IMR-90 (cell line): ENCODE measurements around the gene SLC25A12. TPM values are rescaled to one million over a fixed set of nuclear protein-coding genes. Genes with fewer than 3 reads are reported as not detected.

ENCODE experiments used
- ATAC-seq: fragments of 200-7000 bp; cut with Tn5 transposase; 2 replicates; pipeline ENCODE4 v1.9.1; 2020; ENCODE audit warnings: low read depth, mild to moderate bottlenecking, moderate library complexity
- BruUV-seq: library from RNA; stranded (reverse); fragments of 400-500 nt; replicated peaks from 2 replicates; lab custom pipeline; 2021; lab: Mats Ljungman, UMichigan
- CTCF ChIA-PET: fragments of 300-600 bp; formaldehyde crosslinking; extraction: SDS; loops from one replicate; lab custom pipeline; 2021; ENCODE audit warnings: antibody characterized with exemption; lab: Yijun Ruan, JAX
- POLR2A ChIA-PET: fragments of 300-600 bp; sonication (Branson Sonifier 250); formaldehyde crosslinking; loops from one replicate; lab custom pipeline; 2022; ENCODE audit warnings: antibody characterized with exemption; ENCODE audit not compliant: unreplicated experiment; lab: Charles Lee
- DNase-seq: peaks from one replicate; pipeline ENCODE4 v3.0.0; 2013
- H2AFZ ChIP-seq: replicated peaks from 2 replicates; pipeline ENCODE3; 2013; ENCODE audit warnings: low read length, mild to moderate bottlenecking; ENCODE audit not compliant: poor library complexity
- H2AK5ac ChIP-seq: 2 replicates; pipeline ENCODE4 v1.6.1; 2013; ENCODE audit warnings: low read depth, low read length, inconsistent platforms
- H2AK9ac ChIP-seq: replicated peaks from 2 replicates; pipeline ENCODE3; 2013; ENCODE audit warnings: mild to moderate bottlenecking, low read depth, low read length, moderate library complexity; ENCODE audit not compliant: poor library complexity
- H2BK120ac ChIP-seq: 2 replicates; pipeline ENCODE4 v1.6.1; 2013; ENCODE audit warnings: low read depth, low read length, inconsistent platforms
- H2BK15ac ChIP-seq: 3 replicates; pipeline ENCODE4 v1.6.1; 2013; ENCODE audit warnings: low read depth, low read length, inconsistent platforms
- H2BK20ac ChIP-seq: 2 replicates; pipeline ENCODE4 v1.6.1; 2013; ENCODE audit warnings: low read depth, mild to moderate bottlenecking, inconsistent platforms, low read length, moderate library complexity
- H2BK5ac ChIP-seq: 2 replicates; pipeline ENCODE4 v1.6.1; 2013; ENCODE audit warnings: mild to moderate bottlenecking, low read depth, low read length, inconsistent platforms; ENCODE audit not compliant: poor library complexity, severe bottlenecking
- H3K14ac ChIP-seq: replicated peaks from 2 replicates; pipeline ENCODE4 v1.6.1; 2013; ENCODE audit warnings: low read depth, low read length, inconsistent platforms
- H3K18ac ChIP-seq: 2 replicates; pipeline ENCODE4 v1.6.1; 2013; ENCODE audit warnings: low read depth, low read length, control low read depth
- H3K23ac ChIP-seq: 2 replicates; pipeline ENCODE4 v1.6.1; 2013; ENCODE audit warnings: low read depth, low read length, inconsistent platforms
- H3K27ac ChIP-seq: 2 replicates; pipeline ENCODE4 v1.5.1; 2013; ENCODE audit warnings: mild to moderate bottlenecking, control low read depth, low read length; ENCODE audit not compliant: insufficient read depth
- H3K27me3 ChIP-seq: 2 replicates; pipeline ENCODE4 v1.6.1; 2013; ENCODE audit warnings: low read length; ENCODE audit not compliant: control insufficient read depth, insufficient read depth
- H3K36me3 ChIP-seq: 2 replicates; pipeline ENCODE4 v1.6.1; 2013; ENCODE audit warnings: low read length, mixed read lengths; ENCODE audit not compliant: control insufficient read depth, insufficient read depth
- H3K4ac ChIP-seq: 2 replicates; pipeline ENCODE4 v1.6.1; 2013; ENCODE audit warnings: low read depth, low read length, inconsistent platforms
- H3K4me1 ChIP-seq: 2 replicates; pipeline ENCODE4 v1.6.1; 2013; ENCODE audit warnings: low read length, mixed read lengths; ENCODE audit not compliant: control insufficient read depth, insufficient read depth
- H3K4me2 ChIP-seq: 2 replicates; pipeline ENCODE4 v1.6.1; 2013; ENCODE audit warnings: low read depth, mild to moderate bottlenecking, control low read depth, low read length, moderate library complexity
- H3K4me3 ChIP-seq: 2 replicates; pipeline ENCODE4 v1.5.1; 2013; ENCODE audit warnings: low read depth, mild to moderate bottlenecking, control low read depth, low read length, moderate library complexity; ENCODE audit not compliant: insufficient read depth
- H3K56ac ChIP-seq: 2 replicates; pipeline ENCODE4 v1.6.1; 2013; ENCODE audit warnings: low read length, inconsistent platforms; ENCODE audit not compliant: insufficient read depth; ENCODE audit errors: extremely low read depth
- H3K79me1 ChIP-seq, 2 experiments: 2 replicates each; pipeline ENCODE4 v1.6.1; 2013; ENCODE audit warnings: low read length in 2 of 2, inconsistent platforms in 1 of 2, low read depth in 1 of 2
- H3K9ac ChIP-seq: 2 replicates; pipeline ENCODE4 v1.6.1; 2013; ENCODE audit warnings: low read depth, low read length, control low read depth
- H3K9me1 ChIP-seq: 2 replicates; pipeline ENCODE4 v1.6.1; 2013; ENCODE audit warnings: low read length, inconsistent platforms; ENCODE audit not compliant: insufficient read depth
- H3K9me3 ChIP-seq: 2 replicates; pipeline ENCODE4 v1.6.1; 2013; ENCODE audit warnings: low read length; ENCODE audit not compliant: control insufficient read depth, insufficient read depth
- H4K20me1 ChIP-seq: 2 replicates; pipeline ENCODE4 v1.6.1; 2013; ENCODE audit warnings: low read length, inconsistent platforms; ENCODE audit not compliant: insufficient read depth
- H4K5ac ChIP-seq: 2 replicates; pipeline ENCODE4 v1.6.1; 2013; ENCODE audit warnings: mild to moderate bottlenecking, low read depth, low read length, control low read depth
- H4K8ac ChIP-seq, 2 experiments: 2 replicates each; pipeline ENCODE4 v1.6.1; 2013; ENCODE audit warnings: low read depth in 2 of 2, low read length in 2 of 2, control low read depth in 1 of 2, inconsistent platforms in 1 of 2
- H4K91ac ChIP-seq: 2 replicates; pipeline ENCODE4 v1.6.1; 2013; ENCODE audit warnings: low read depth, low read length, inconsistent platforms; ENCODE audit not compliant: insufficient read depth
- BHLHE40 ChIP-seq: fragments of 150-350 bp; IDR thresholded peaks from 2 replicates; pipeline ENCODE4 v1.6.1; 2016; ENCODE audit warnings: mild to moderate bottlenecking, low read depth, low read length
- CEBPB ChIP-seq: IDR thresholded peaks from 2 replicates; pipeline ENCODE4 v1.6.1; 2012; ENCODE audit warnings: low read depth, low read length, improper control_type of control experiment
- CHD1 ChIP-seq: IDR thresholded peaks from 2 replicates; pipeline ENCODE4 v1.6.1; 2012; ENCODE audit warnings: low read depth, low read length, improper control_type of control experiment
- FOS ChIP-seq: fragments of 150-350 bp; IDR thresholded peaks from 2 replicates; pipeline ENCODE4 v1.6.1; 2016; ENCODE audit warnings: low read depth, low read length
- MAFK ChIP-seq: IDR thresholded peaks from 2 replicates; pipeline ENCODE4 v1.6.1; 2012; ENCODE audit warnings: low read depth, low read length, improper control_type of control experiment
- MAZ ChIP-seq: IDR thresholded peaks from 2 replicates; pipeline ENCODE4 v1.6.1; 2012; ENCODE audit warnings: low read depth, mild to moderate bottlenecking, low read length, improper control_type of control experiment, moderate library complexity, borderline replicate concordance
- MXI1 ChIP-seq: IDR thresholded peaks from 2 replicates; pipeline ENCODE4 v1.6.1; 2012; ENCODE audit warnings: low read depth, mild to moderate bottlenecking, low read length, moderate library complexity, borderline replicate concordance
- NFE2L2 ChIP-seq: fragments of 150-350 bp; IDR thresholded peaks from 2 replicates; pipeline ENCODE4 v1.6.1; 2016; ENCODE audit warnings: low read depth, mild to moderate bottlenecking, low read length
- POLR2A ChIP-seq: IDR thresholded peaks from 2 replicates; pipeline ENCODE4 v1.6.1; 2012; ENCODE audit warnings: mild to moderate bottlenecking, low read depth, low read length
- RAD21 ChIP-seq: IDR thresholded peaks from 2 replicates; pipeline ENCODE4 v1.6.1; 2012; ENCODE audit warnings: low read length, improper control_type of control experiment
- RCOR1 ChIP-seq: IDR thresholded peaks from 2 replicates; pipeline ENCODE4 v1.6.1; 2012; ENCODE audit warnings: mild to moderate bottlenecking, low read length, improper control_type of control experiment; ENCODE audit not compliant: insufficient replicate concordance
- RFX5 ChIP-seq: IDR thresholded peaks from 2 replicates; pipeline ENCODE4 v1.8.0; 2012; ENCODE audit warnings: low read depth, mild to moderate bottlenecking, low read length, moderate library complexity
- SMC3 ChIP-seq: fragments of 150-350 bp; IDR thresholded peaks from 2 replicates; pipeline ENCODE4 v1.6.1; 2016; ENCODE audit warnings: low read depth, mild to moderate bottlenecking, antibody characterized with exemption, low read length, moderate library complexity
- WGBS, 2 experiments: methylation state at CpG; one replicate each; pipeline versions ENCODE4 v1.1.5 to v1.1.7; 2013; ENCODE audit warnings: missing lambda C conversion rate in 2 of 2; ENCODE audit not compliant: insufficient read length in 1 of 2; ENCODE audit errors: extremely low coverage in 2 of 2; 5-methylcytosine and 5-hydroxymethylcytosine counted together
- dilution Hi-C: fragments of 300-500 bp; cut with HindIII; formaldehyde crosslinking; loops from one replicate; pipeline ENCODE4 v1.14.3; 2018; ENCODE audit warnings: low sequenced_read_pairs; ENCODE audit not compliant: unreplicated experiment
- in situ Hi-C: fragments of 300-500 bp; cut with MboI; formaldehyde crosslinking; loops from 3 replicates; pipeline ENCODE4 v1.14.3; 2019; ENCODE audit warnings: low sequenced_read_pairs, inconsistent platforms, mixed read lengths
- intact Hi-C: fragments of 100-400 bp; cut with micrococcal nuclease; formaldehyde crosslinking; loops from 2 replicates; pipeline ENCODE4 v1.10.0; 2022
- polyA plus RNA-seq, 3 experiments: library from polyadenylated mRNA; depleted of rRNA; stranded (reverse); fragments of >200 nt; gene quantifications; 2 replicates each; pipeline ENCODE4 v1.2.3, GENCODE V29; 2012; ENCODE audit warnings: low replicate concordance in 1 of 3
- total RNA-seq: library from RNA; depleted of rRNA; stranded (reverse); fragments of >200 nt; gene quantifications from 2 replicates; pipeline ENCODE4 v1.2.3, GENCODE V29; 2012
- TF ChIP-seq, protein P1 (sequence below): fragments of 150-350 bp; IDR thresholded peaks from 2 replicates; pipeline ENCODE4 v1.6.1; 2016; ENCODE audit warnings: low read depth, mild to moderate bottlenecking, low read length, moderate library complexity, borderline replicate concordance
- TF ChIP-seq, protein P2 (sequence below): conservative IDR thresholded peaks from 2 replicates; pipeline ENCODE4 v1.5.1; 2012; ENCODE audit warnings: mild to moderate bottlenecking, low read depth, low read length, improper control_type of control experiment
- TF ChIP-seq, protein P3 (sequence below): fragments of 150-350 bp; IDR thresholded peaks from 2 replicates; pipeline ENCODE4 v1.6.1; 2017; ENCODE audit warnings: mild to moderate bottlenecking, antibody characterized with exemption, low read length, low read depth

The SLC25A12 gene
- total and polyA plus RNA-seq, 2 of the 4 experiments (the other 2 are of a cell fraction), result 16.3 to 17.6 TPM

DNA sequence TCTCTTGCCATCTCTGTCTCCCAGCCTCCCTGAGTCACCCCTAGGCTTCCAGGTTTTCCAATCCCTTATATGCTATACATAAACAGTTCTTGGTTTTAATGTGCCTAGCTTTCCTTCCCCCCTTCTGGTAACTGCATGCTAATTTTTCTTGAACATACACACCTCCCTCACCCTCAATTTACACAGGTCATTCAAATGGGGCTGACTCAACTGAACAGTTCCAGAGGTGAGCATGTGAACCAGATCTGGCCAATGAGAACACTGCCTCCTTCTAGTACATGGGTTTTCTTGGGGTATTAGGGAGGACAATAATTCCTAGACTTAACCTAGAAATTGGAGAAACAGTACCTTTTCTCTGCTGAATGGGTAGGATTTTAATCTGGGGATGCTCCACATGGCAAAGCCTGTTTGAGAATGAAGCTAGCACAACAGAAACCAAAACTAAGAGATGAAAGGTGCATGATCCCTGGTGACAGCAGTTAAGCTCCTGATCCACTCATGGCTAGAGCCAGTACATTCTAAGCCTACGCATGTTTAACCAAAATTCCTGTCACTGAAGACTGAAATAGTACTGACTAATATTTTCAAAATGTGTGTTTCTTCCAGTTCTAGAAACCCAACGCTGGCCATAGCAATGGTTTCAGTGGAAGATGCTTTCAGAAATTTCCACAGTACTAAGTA, 11.8 kb downstream of the SLC25A12 start:
- POLR2A ChIA-PET, result no interaction called here
- in situ Hi-C loops (no loop called here), dilution Hi-C loops (no loop called here), intact Hi-C loops (no loop called here)
- H3K4me1 ChIP-seq, result peaks cover 2% of the 10 kb centered on the region; the same call in 1 of the 2 replicates
- H2BK20ac ChIP-seq, result no peak overlapping the region
- H4K20me1 ChIP-seq, result peaks cover 3% of the 10 kb centered on the region; the same call in 1 of the 2 replicates
- WGBS, 2 experiments, result no CpG with 5 or more reads among the region's 2 CpGs
- no peak overlapping the region for H3K14ac ChIP-seq
- H3K9me3 ChIP-seq, result no peaks in the 10 kb centered on the region
- H3K9me1 ChIP-seq, result peaks cover 4% of the 10 kb centered on the region
- H4K5ac ChIP-seq, result no peak overlapping the region
- TF ChIP-seq POLR2A, result no peak
- no peak for TF ChIP-seq FOS
- no peak for TF ChIP-seq MXI1
- TF ChIP-seq SMC3, result no peak
- TF ChIP-seq MAFK, result no peak
- TF ChIP-seq, protein P1, sequence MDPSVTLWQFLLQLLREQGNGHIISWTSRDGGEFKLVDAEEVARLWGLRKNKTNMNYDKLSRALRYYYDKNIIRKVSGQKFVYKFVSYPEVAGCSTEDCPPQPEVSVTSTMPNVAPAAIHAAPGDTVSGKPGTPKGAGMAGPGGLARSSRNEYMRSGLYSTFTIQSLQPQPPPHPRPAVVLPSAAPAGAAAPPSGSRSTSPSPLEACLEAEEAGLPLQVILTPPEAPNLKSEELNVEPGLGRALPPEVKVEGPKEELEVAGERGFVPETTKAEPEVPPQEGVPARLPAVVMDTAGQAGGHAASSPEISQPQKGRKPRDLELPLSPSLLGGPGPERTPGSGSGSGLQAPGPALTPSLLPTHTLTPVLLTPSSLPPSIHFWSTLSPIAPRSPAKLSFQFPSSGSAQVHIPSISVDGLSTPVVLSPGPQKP, result no peak
- TF ChIP-seq CEBPB, result no peak
- no peak for TF ChIP-seq CHD1
- TF ChIP-seq, protein P2, sequence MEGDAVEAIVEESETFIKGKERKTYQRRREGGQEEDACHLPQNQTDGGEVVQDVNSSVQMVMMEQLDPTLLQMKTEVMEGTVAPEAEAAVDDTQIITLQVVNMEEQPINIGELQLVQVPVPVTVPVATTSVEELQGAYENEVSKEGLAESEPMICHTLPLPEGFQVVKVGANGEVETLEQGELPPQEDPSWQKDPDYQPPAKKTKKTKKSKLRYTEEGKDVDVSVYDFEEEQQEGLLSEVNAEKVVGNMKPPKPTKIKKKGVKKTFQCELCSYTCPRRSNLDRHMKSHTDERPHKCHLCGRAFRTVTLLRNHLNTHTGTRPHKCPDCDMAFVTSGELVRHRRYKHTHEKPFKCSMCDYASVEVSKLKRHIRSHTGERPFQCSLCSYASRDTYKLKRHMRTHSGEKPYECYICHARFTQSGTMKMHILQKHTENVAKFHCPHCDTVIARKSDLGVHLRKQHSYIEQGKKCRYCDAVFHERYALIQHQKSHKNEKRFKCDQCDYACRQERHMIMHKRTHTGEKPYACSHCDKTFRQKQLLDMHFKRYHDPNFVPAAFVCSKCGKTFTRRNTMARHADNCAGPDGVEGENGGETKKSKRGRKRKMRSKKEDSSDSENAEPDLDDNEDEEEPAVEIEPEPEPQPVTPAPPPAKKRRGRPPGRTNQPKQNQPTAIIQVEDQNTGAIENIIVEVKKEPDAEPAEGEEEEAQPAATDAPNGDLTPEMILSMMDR, result no peak
- no peak for TF ChIP-seq BHLHE40
- TF ChIP-seq RAD21, result no peak
- no peak for TF ChIP-seq RFX5
- TF ChIP-seq RCOR1, result no peak
- TF ChIP-seq MAZ, result no peak
- TF ChIP-seq, protein P3, sequence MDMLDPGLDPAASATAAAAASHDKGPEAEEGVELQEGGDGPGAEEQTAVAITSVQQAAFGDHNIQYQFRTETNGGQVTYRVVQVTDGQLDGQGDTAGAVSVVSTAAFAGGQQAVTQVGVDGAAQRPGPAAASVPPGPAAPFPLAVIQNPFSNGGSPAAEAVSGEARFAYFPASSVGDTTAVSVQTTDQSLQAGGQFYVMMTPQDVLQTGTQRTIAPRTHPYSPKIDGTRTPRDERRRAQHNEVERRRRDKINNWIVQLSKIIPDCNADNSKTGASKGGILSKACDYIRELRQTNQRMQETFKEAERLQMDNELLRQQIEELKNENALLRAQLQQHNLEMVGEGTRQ, result no peak
- no peak for TF ChIP-seq NFE2L2
- H3K27me3 ChIP-seq, result no peaks in the 10 kb centered on the region
- H3K4me2 ChIP-seq, result no peak overlapping the region
- H3K18ac ChIP-seq, result no peak overlapping the region
- no peak overlapping the region for H3K56ac ChIP-seq
- no peak overlapping the region for H4K8ac ChIP-seq
- H2BK120ac ChIP-seq, result no peak overlapping the region
- H2AK5ac ChIP-seq, result no peak overlapping the region
- H4K91ac ChIP-seq, result no peak overlapping the region
- H2BK15ac ChIP-seq, result no peak overlapping the region
- H2BK5ac ChIP-seq, result no peak overlapping the region
- H3K4ac ChIP-seq, result no peak overlapping the region
- no peak overlapping the region for H3K27ac ChIP-seq
- CTCF ChIA-PET, result interaction anchor here (0.7 kb wide), 1 partner anchor 56 kb away, joined by 3 read pairs; no protein-coding TSS in a partner anchor
- no peak overlapping the region for H3K4me3 ChIP-seq
- no peaks in the 10 kb centered on the region for H3K36me3 ChIP-seq
- no peak overlapping the region for H2AK9ac ChIP-seq
- no peak overlapping the region for H3K23ac ChIP-seq
- H3K9ac ChIP-seq, result no peak overlapping the region
- no peak overlapping the region for H2AFZ ChIP-seq
- peak; percentile 27 for DNase-seq
- no TSS peak for BruUV-seq
- peaks cover 5 to 7% of the 10 kb centered on the region in 2 experiments; a peak in 3 of 4 replicates for H3K79me1 ChIP-seq
- peak; percentile 62 for ATAC-seq
